ENCODE measurements around the gene TTYH3.

DNA sequence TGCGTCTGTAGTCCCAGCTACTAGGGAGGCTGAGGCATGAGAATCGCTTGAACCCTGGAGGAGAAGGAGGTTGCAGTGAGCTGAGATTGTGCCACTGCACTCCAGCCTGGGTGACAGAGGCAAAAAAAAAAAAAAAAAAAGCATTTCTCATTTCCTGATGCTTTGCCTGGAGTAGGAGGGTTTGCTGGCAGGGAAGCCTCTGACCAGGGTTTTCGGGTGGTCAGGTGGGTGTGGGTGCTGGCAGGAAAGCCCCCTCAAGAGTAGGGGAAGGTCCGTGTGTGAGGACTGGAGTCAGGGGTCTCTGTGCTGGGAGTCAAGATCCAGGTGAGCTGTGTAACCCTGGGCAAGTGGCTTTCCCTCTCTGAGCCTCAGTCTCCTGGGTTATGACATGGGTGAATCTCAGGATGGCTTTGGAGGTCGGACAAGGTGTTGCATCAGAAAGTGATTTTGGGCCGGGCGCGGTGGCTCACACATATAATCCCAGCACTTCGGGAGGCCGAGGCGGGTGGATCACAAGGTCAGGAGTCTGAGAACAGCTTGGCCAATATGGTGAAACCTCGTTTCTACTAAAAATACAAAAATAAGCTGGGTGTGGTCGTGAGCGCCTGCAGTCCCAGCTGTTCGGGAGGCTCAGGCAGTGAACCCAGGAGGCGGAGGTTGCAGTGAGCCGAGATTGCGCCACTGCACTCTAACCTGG lies 59.4 kb downstream of the TTYH3 start:
- no peak for TF ChIP-seq BRCA1 (IDR thresholded peaks at IDR 0.05; ENCODE audit: low read depth, low read length)
- TF ChIP-seq CTCF (IDR thresholded peaks at IDR 0.05; ENCODE audit: control extremely low read depth in 1 of 3, insufficient read depth in 1 of 3, low read depth in 1 of 3, low read length in 3 of 3) = no peak
- TF ChIP-seq CTBP2 (IDR thresholded peaks at IDR 0.05; ENCODE audit: borderline replicate concordance, insufficient read depth, insufficient read length, low read length) = no peak
- no peak for TF ChIP-seq USF2 (IDR thresholded peaks at IDR 0.05; ENCODE audit: low read length)
- no peak for TF ChIP-seq POLR2AphosphoS5 (IDR thresholded peaks at IDR 0.05; ENCODE audit: low read depth, low read length)
- no peak for TF ChIP-seq TCF12 (IDR thresholded peaks at IDR 0.05; ENCODE audit: low read depth, low read length)
- no peak for TF ChIP-seq YY1 (IDR thresholded peaks at IDR 0.05; ENCODE audit: low read depth, low read length)

All from H1 (cell line).